Measurements from ENCODE around the gene CEP112. TPM values are rescaled to one million over a fixed set of nuclear protein-coding genes. Genes with fewer than 3 reads are reported as not detected.

The CEP112 gene
- total and polyA plus RNA-seq, 7 experiments from 2014 or later, result 0.08 to 2.5 (median 0.66) TPM; not detected in 1

GRCh38 chr17:66230922-66231591 is 39.1 kb upstream of the CEP112 start:
- Mint-ChIP-seq H3K36me3 (no peaks in the 10 kb centered on the region), H3K4me1 (peaks cover 3 to 12% (median 10%) of the 10 kb centered on the region in 7 donors), H3K27me3 (peaks cover 0 to 17% (median 0%) of the 10 kb centered on the region in 5 donors), H3K4me3 (no peak overlapping the region), H3K27ac (no peak overlapping the region), H3K9me3 (no peaks in the 10 kb centered on the region)
- no peaks in the 10 kb centered on the region for H3K9me3 ChIP-seq (ENCODE audit: control insufficient read depth in 2 of 3, low read length in 3 of 3)
- no peaks in the 10 kb centered on the region for H3K4me1 ChIP-seq (ENCODE audit: control insufficient read depth in 2 of 2, insufficient read depth in 2 of 2, low read length in 2 of 2)
- DNase-seq (no peak), ATAC-seq (no peak)
- H3K36me3 ChIP-seq (ENCODE audit: control insufficient read depth in 2 of 3, insufficient read depth in 3 of 3, low read length in 3 of 3), result no peaks in the 10 kb centered on the region
- CTCF ChIA-PET, result no interaction called here
- POLR2A ChIA-PET, result no interaction called here
- intact Hi-C loops (cut with micrococcal nuclease), result no loop called here
- no peak overlapping the region for H3K27ac ChIP-seq (ENCODE audit: low read depth, low read length)
- no peaks in the 10 kb centered on the region for H3K27me3 ChIP-seq (ENCODE audit: control insufficient read depth in 2 of 2, insufficient read depth in 2 of 2, low read length in 2 of 2)
- H3K4me3 ChIP-seq (ENCODE audit: low read length), result no peak overlapping the region

DNA sequence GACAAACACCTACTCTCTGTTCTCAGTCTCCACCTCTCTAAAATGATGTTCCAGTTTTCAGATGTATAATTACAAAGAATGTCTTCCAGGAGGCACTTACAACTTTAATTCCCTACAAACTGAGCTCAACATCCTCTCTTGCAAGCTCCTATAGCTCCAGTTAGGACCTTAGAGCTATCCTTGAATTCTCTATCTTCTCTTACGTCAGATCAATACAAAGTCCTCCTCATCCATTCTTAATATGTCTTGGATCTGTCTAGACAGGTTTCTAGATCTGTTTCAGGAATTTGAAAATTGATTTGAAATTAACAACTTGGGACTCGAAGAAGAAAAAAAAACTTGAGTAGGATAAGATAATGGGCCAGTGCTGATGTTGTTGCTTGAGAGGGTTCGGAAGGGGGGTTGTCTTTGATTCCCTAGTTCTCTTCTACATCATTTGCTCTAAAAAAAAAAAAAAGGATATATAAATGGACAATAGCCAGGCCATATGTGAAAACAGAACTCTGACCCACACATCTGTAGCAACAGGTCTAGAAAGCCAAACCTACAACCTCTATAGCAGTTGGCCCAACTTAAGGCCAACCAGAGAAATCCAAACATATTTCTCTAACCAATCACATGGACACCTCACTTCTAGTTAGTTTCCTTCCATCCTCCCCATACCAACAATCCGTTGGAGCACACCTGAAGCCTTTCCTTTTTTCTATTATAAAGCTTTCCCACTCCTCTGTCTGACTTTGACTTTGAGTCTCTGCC is 38.0 kb upstream of the CEP112 start:
- H3K27ac Mint-ChIP-seq, result no peak overlapping the region
- H3K36me3 Mint-ChIP-seq, result no peaks in the 10 kb centered on the region
- ATAC-seq, result no peak

GRCh38 chr17:66228887-66229782 is 37.2 kb upstream of the CEP112 start, which contains the start of gene APOH:
TSS of gene APOH (minus strand) at chr17:66229415. CDS start at chr17:66229379, 36 bp downstream.
- Mint-ChIP-seq H3K27me3 (peaks cover 0 to 17% (median 0%) of the 10 kb centered on the region in 5 donors), H3K36me3 (no peaks in the 10 kb centered on the region), H3K4me3 (no peak within 1 kb of the TSS), H3K9me3 (no peaks in the 10 kb centered on the region), H3K4me1 (peaks cover 3 to 12% (median 10%) of the 10 kb centered on the region in 7 donors), H3K27ac (no peak within 1 kb of the TSS)
- no peak for ATAC-seq
- no peak for DNase-seq
- intact Hi-C loops (cut with micrococcal nuclease), result no loop called here
- ChIA-PET POLR2A (no interaction called here), CTCF (no interaction called here)
- H3K27ac ChIP-seq (ENCODE audit: low read depth, low read length), result no peak within 1 kb of the TSS
- H3K36me3 ChIP-seq (ENCODE audit: control insufficient read depth in 2 of 3, insufficient read depth in 3 of 3, low read length in 3 of 3), result no peaks in the 10 kb centered on the region
- H3K9me3 ChIP-seq (ENCODE audit: control insufficient read depth in 2 of 3, low read length in 3 of 3), result no peaks in the 10 kb centered on the region
- no peaks in the 10 kb centered on the region for H3K27me3 ChIP-seq (ENCODE audit: control insufficient read depth in 2 of 2, insufficient read depth in 2 of 2, low read length in 2 of 2)
- no peaks in the 10 kb centered on the region for H3K4me1 ChIP-seq (ENCODE audit: control insufficient read depth in 2 of 2, insufficient read depth in 2 of 2, low read length in 2 of 2)
- no peak within 1 kb of the TSS for H3K4me3 ChIP-seq (ENCODE audit: low read length)

More for the DNA sequence above, 38.0 kb upstream of the CEP112 start:
- no peaks in the 10 kb centered on the region for H3K9me3 ChIP-seq (ENCODE audit: control insufficient read depth in 2 of 3, low read length in 3 of 3)
- H3K4me3 ChIP-seq (ENCODE audit: low read length), result no peak overlapping the region
- H3K36me3 ChIP-seq (ENCODE audit: control insufficient read depth in 2 of 3, insufficient read depth in 3 of 3, low read length in 3 of 3), result no peaks in the 10 kb centered on the region
- H3K4me1 Mint-ChIP-seq, result peaks cover 3 to 12% (median 10%) of the 10 kb centered on the region in 7 donors
- no peaks in the 10 kb centered on the region for H3K9me3 Mint-ChIP-seq
- H3K27me3 ChIP-seq (ENCODE audit: control insufficient read depth in 2 of 2, insufficient read depth in 2 of 2, low read length in 2 of 2), result no peaks in the 10 kb centered on the region
- no peak overlapping the region for H3K4me3 Mint-ChIP-seq
- CTCF ChIA-PET, result no interaction called here
- peaks cover 0 to 17% (median 0%) of the 10 kb centered on the region in 5 donors for H3K27me3 Mint-ChIP-seq
- H3K4me1 ChIP-seq (ENCODE audit: control insufficient read depth in 2 of 2, insufficient read depth in 2 of 2, low read length in 2 of 2), result no peaks in the 10 kb centered on the region
- no peak for DNase-seq
- intact Hi-C loops (cut with micrococcal nuclease), result no loop called here
- no peak overlapping the region for H3K27ac ChIP-seq (ENCODE audit: low read depth, low read length)
- POLR2A ChIA-PET, result no interaction called here

DNA sequence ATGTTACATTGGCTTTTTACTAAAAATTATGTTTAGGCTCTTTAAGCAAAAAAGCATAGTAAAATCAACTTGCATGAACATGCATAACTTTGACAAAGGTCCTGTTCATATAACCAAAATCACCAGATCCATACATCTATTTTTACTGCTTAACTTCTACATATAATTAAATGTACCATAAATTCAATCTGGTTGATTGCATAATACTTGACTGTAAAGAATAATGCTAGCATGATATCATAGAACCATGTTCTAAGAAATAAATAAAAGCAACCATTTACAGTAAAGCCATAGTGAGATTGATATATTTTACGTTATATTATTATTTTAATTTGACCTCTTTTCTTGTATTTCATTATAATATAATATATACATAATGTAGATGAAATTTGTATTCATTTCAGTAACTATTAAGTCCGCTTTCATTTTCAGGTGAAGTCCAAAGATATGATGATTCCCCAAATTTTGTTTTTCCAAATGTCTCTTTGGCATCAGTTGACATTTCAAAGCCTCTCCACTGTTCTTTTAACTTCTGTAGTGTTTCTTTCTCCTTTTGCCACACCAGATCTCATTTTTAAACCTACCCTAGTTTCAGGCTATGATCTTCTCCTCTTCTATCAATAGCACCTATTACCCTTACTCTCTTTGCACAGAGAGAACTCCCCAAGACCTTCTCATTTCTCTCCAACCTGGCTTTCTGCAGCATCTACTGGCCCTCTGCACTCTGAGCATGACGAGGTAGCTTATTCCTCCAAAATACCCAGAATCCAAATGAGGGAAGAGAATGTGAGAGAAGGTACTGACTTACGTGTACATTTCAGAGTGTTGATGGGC is 35.5 kb upstream of the CEP112 start:
- ATAC-seq (no peak), DNase-seq (no peak)
- Histone ChIP-seq H3K4me3 (ENCODE audit: low read length) (no peak overlapping the region), H3K27me3 (ENCODE audit: control insufficient read depth in 2 of 2, insufficient read depth in 2 of 2, low read length in 2 of 2) (no peaks in the 10 kb centered on the region), H3K36me3 (ENCODE audit: control insufficient read depth in 2 of 3, insufficient read depth in 3 of 3, low read length in 3 of 3) (no peaks in the 10 kb centered on the region), H3K9me3 (ENCODE audit: control insufficient read depth in 2 of 3, low read length in 3 of 3) (no peaks in the 10 kb centered on the region), H3K4me1 (ENCODE audit: control insufficient read depth in 2 of 2, insufficient read depth in 2 of 2, low read length in 2 of 2) (no peaks in the 10 kb centered on the region), H3K27ac (ENCODE audit: low read depth, low read length) (no peak overlapping the region)
- POLR2A ChIA-PET, result no interaction called here
- CTCF ChIA-PET, result no interaction called here
- no peaks in the 10 kb centered on the region for H3K36me3 Mint-ChIP-seq
- H3K4me3 Mint-ChIP-seq, result no peak overlapping the region
- H3K27ac Mint-ChIP-seq, result no peak overlapping the region
- intact Hi-C loops (cut with micrococcal nuclease), result no loop called here
- no peaks in the 10 kb centered on the region for H3K4me1 Mint-ChIP-seq
- H3K9me3 Mint-ChIP-seq, result no peaks in the 10 kb centered on the region
- H3K27me3 Mint-ChIP-seq, result peaks cover 0 to 22% (median 5%) of the 10 kb centered on the region in 5 donors

DNA sequence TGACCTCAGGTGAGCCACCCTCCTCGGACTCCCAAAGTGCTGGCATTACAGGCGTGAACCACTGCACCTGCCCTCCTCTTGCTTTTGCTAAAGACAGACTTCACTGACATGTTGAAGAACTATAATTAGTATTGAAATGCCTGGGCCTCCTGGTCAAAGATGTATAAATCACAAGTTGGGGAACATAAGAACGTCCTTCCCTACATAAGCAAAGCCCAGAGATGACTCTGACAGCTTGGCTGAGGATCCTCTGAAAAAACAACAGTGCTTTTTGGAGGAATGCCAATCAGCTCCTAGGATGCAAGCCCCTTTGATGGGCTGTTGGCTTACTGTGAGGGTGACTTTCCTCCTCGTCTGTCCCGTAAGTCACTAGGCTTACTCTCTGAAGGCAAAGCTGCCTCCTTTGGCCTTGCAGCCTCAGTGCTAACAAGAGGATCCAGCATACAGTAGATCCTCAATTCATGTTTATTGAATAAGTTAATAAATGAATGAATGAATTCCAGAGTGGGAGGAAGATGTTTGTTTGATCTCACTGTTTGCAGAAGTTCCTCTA is 30.9 kb upstream of the CEP112 start:
- H3K27me3 ChIP-seq (ENCODE audit: control insufficient read depth in 2 of 2, insufficient read depth in 2 of 2, low read length in 2 of 2), result no peaks in the 10 kb centered on the region
- Mint-ChIP-seq H3K27ac (no peak overlapping the region), H3K4me3 (no peak overlapping the region), H3K9me3 (peaks cover 0 to 3% (median 0%) of the 10 kb centered on the region in 11 donors), H3K36me3 (no peaks in the 10 kb centered on the region), H3K27me3 (peaks cover 0 to 24% (median 5%) of the 10 kb centered on the region in 5 donors), H3K4me1 (peaks cover 0 to 6% (median 0%) of the 10 kb centered on the region in 7 donors)
- H3K27ac ChIP-seq (ENCODE audit: low read depth, low read length), result no peak overlapping the region
- no peaks in the 10 kb centered on the region for H3K36me3 ChIP-seq (ENCODE audit: control insufficient read depth in 2 of 3, insufficient read depth in 3 of 3, low read length in 3 of 3)
- H3K4me3 ChIP-seq (ENCODE audit: low read length), result no peak overlapping the region
- ChIA-PET CTCF (no interaction called here), POLR2A (no interaction called here)
- H3K9me3 ChIP-seq (ENCODE audit: control insufficient read depth in 2 of 3, low read length in 3 of 3), result no peaks in the 10 kb centered on the region
- intact Hi-C loops (cut with micrococcal nuclease), result no loop called here
- no peaks in the 10 kb centered on the region for H3K4me1 ChIP-seq (ENCODE audit: control insufficient read depth in 2 of 2, insufficient read depth in 2 of 2, low read length in 2 of 2)
- ATAC-seq, result no peak
- DNase-seq, result no peak
